Measurements from ENCODE around the gene SSBP3. TPM values are rescaled to one million over a fixed set of nuclear protein-coding genes. Genes with fewer than 3 reads are reported as not detected.

Gene SSBP3
- total and polyA plus RNA-seq, 2 of the 13 experiments (the other 11 are each of a cell fraction or from before 2014, with no cell fraction given) = 8.5 to 17.6 TPM

GRCh38 chr1:54237586-54237985, 168.6 kb downstream of the SSBP3 start (continued):
- TF ChIP-seq ZBTB33 (CRISPR knock-in tag; IDR thresholded peaks at IDR 0.05) (no peak), IKZF5 (CRISPR knock-in tag; IDR thresholded peaks at IDR 0.05) (no peak), SALL2 (CRISPR knock-in tag; IDR thresholded peaks at IDR 0.05) (no peak), MZF1 (CRISPR knock-in tag; IDR thresholded peaks at IDR 0.05; ENCODE audit: borderline replicate concordance) (no peak), BRF2 (CRISPR knock-in tag; IDR thresholded peaks at IDR 0.05) (no peak), KIAA2018 (CRISPR knock-in tag; IDR thresholded peaks at IDR 0.05; ENCODE audit: borderline replicate concordance) (no peak)
- TF ChIP-seq, protein P1, sequence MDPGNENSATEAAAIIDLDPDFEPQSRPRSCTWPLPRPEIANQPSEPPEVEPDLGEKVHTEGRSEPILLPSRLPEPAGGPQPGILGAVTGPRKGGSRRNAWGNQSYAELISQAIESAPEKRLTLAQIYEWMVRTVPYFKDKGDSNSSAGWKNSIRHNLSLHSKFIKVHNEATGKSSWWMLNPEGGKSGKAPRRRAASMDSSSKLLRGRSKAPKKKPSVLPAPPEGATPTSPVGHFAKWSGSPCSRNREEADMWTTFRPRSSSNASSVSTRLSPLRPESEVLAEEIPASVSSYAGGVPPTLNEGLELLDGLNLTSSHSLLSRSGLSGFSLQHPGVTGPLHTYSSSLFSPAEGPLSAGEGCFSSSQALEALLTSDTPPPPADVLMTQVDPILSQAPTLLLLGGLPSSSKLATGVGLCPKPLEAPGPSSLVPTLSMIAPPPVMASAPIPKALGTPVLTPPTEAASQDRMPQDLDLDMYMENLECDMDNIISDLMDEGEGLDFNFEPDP (CRISPR knock-in tag; conservative IDR thresholded peaks at IDR 0.05) = no peak
